NCI-H748 treated with DMSO at 0.1 percent for 48 hours (cell line): ENCODE results near the gene STEEP1.
A peak's percentile ranks its signal among the peaks of the same experiment; 100 is the strongest.

Experiments used
- DNase-seq: peaks from one replicate; lab custom pipeline; 2025; lab: John Stamatoyannopoulos, UW

The STEEP1 gene

DNA sequence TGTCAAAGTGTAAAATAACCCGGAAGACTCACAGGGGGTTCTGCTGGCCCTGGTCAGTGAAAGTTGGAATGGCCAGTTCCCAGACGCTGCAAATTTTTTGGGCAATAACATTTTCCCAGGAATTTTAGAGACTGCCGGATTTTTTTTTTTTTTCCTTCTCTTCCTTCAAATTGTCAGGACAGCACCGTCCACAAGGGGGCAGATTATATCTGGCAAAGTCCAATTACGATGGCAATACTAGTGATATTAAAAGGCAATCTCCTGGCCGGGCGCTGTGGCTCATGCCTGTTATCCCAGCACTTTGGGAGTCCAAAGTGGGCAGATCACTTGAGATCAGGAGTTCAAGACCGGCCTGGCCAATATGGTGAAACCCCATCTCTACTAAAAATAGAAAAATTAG, 76.5 kb downstream of the STEEP1 start:
- DNase-seq: peak; percentile 37
